IMR-90 (cell line): Measurements from ENCODE around the gene TATDN2. TPM values are rescaled to one million over a fixed set of nuclear protein-coding genes. Genes with fewer than 3 reads are reported as not detected.

Source experiments
- ATAC-seq: fragments of 200-7000 bp; cut with Tn5 transposase; 2 replicates; pipeline ENCODE4 v1.9.1; 2020; ENCODE audit warnings: low read depth, mild to moderate bottlenecking, moderate library complexity
- BruUV-seq: library from RNA; stranded (reverse); fragments of 400-500 nt; replicated peaks from 2 replicates; lab custom pipeline; 2021; lab: Mats Ljungman, UMichigan
- CTCF ChIA-PET: fragments of 300-600 bp; formaldehyde crosslinking; extraction: SDS; loops from one replicate; lab custom pipeline; 2021; ENCODE audit warnings: antibody characterized with exemption; lab: Yijun Ruan, JAX
- POLR2A ChIA-PET: fragments of 300-600 bp; sonication (Branson Sonifier 250); formaldehyde crosslinking; loops from one replicate; lab custom pipeline; 2022; ENCODE audit warnings: antibody characterized with exemption; ENCODE audit not compliant: unreplicated experiment; lab: Charles Lee
- DNase-seq: peaks from one replicate; pipeline ENCODE4 v3.0.0; 2013
- H2AFZ ChIP-seq: replicated peaks from 2 replicates; pipeline ENCODE3; 2013; ENCODE audit warnings: low read length, mild to moderate bottlenecking; ENCODE audit not compliant: poor library complexity
- H2AK5ac ChIP-seq: 2 replicates; pipeline ENCODE4 v1.6.1; 2013; ENCODE audit warnings: low read depth, low read length, inconsistent platforms
- H2AK9ac ChIP-seq: replicated peaks from 2 replicates; pipeline ENCODE3; 2013; ENCODE audit warnings: mild to moderate bottlenecking, low read depth, low read length, moderate library complexity; ENCODE audit not compliant: poor library complexity
- H2BK120ac ChIP-seq: 2 replicates; pipeline ENCODE4 v1.6.1; 2013; ENCODE audit warnings: low read depth, low read length, inconsistent platforms
- H2BK15ac ChIP-seq: 3 replicates; pipeline ENCODE4 v1.6.1; 2013; ENCODE audit warnings: low read depth, low read length, inconsistent platforms
- H2BK20ac ChIP-seq: 2 replicates; pipeline ENCODE4 v1.6.1; 2013; ENCODE audit warnings: low read depth, mild to moderate bottlenecking, inconsistent platforms, low read length, moderate library complexity
- H2BK5ac ChIP-seq: 2 replicates; pipeline ENCODE4 v1.6.1; 2013; ENCODE audit warnings: mild to moderate bottlenecking, low read depth, low read length, inconsistent platforms; ENCODE audit not compliant: poor library complexity, severe bottlenecking
- H3K14ac ChIP-seq: replicated peaks from 2 replicates; pipeline ENCODE4 v1.6.1; 2013; ENCODE audit warnings: low read depth, low read length, inconsistent platforms
- H3K18ac ChIP-seq: 2 replicates; pipeline ENCODE4 v1.6.1; 2013; ENCODE audit warnings: low read depth, low read length, control low read depth
- H3K23ac ChIP-seq: 2 replicates; pipeline ENCODE4 v1.6.1; 2013; ENCODE audit warnings: low read depth, low read length, inconsistent platforms
- H3K27ac ChIP-seq: 2 replicates; pipeline ENCODE4 v1.5.1; 2013; ENCODE audit warnings: mild to moderate bottlenecking, control low read depth, low read length; ENCODE audit not compliant: insufficient read depth
- H3K27me3 ChIP-seq: 2 replicates; pipeline ENCODE4 v1.6.1; 2013; ENCODE audit warnings: low read length; ENCODE audit not compliant: control insufficient read depth, insufficient read depth
- H3K36me3 ChIP-seq: 2 replicates; pipeline ENCODE4 v1.6.1; 2013; ENCODE audit warnings: low read length, mixed read lengths; ENCODE audit not compliant: control insufficient read depth, insufficient read depth
- H3K4ac ChIP-seq: 2 replicates; pipeline ENCODE4 v1.6.1; 2013; ENCODE audit warnings: low read depth, low read length, inconsistent platforms
- H3K4me1 ChIP-seq: 2 replicates; pipeline ENCODE4 v1.6.1; 2013; ENCODE audit warnings: low read length, mixed read lengths; ENCODE audit not compliant: control insufficient read depth, insufficient read depth
- H3K4me2 ChIP-seq: 2 replicates; pipeline ENCODE4 v1.6.1; 2013; ENCODE audit warnings: low read depth, mild to moderate bottlenecking, control low read depth, low read length, moderate library complexity
- H3K4me3 ChIP-seq: 2 replicates; pipeline ENCODE4 v1.5.1; 2013; ENCODE audit warnings: low read depth, mild to moderate bottlenecking, control low read depth, low read length, moderate library complexity; ENCODE audit not compliant: insufficient read depth
- H3K56ac ChIP-seq: 2 replicates; pipeline ENCODE4 v1.6.1; 2013; ENCODE audit warnings: low read length, inconsistent platforms; ENCODE audit not compliant: insufficient read depth; ENCODE audit errors: extremely low read depth
- H3K79me1 ChIP-seq, 2 experiments: 2 replicates each; pipeline ENCODE4 v1.6.1; 2013; ENCODE audit warnings: low read length in 2 of 2, inconsistent platforms in 1 of 2, low read depth in 1 of 2
- H3K9ac ChIP-seq: 2 replicates; pipeline ENCODE4 v1.6.1; 2013; ENCODE audit warnings: low read depth, low read length, control low read depth
- H3K9me1 ChIP-seq: 2 replicates; pipeline ENCODE4 v1.6.1; 2013; ENCODE audit warnings: low read length, inconsistent platforms; ENCODE audit not compliant: insufficient read depth
- H3K9me3 ChIP-seq: 2 replicates; pipeline ENCODE4 v1.6.1; 2013; ENCODE audit warnings: low read length; ENCODE audit not compliant: control insufficient read depth, insufficient read depth
- H4K20me1 ChIP-seq: 2 replicates; pipeline ENCODE4 v1.6.1; 2013; ENCODE audit warnings: low read length, inconsistent platforms; ENCODE audit not compliant: insufficient read depth
- H4K5ac ChIP-seq: 2 replicates; pipeline ENCODE4 v1.6.1; 2013; ENCODE audit warnings: mild to moderate bottlenecking, low read depth, low read length, control low read depth
- H4K8ac ChIP-seq, 2 experiments: 2 replicates each; pipeline ENCODE4 v1.6.1; 2013; ENCODE audit warnings: low read depth in 2 of 2, low read length in 2 of 2, control low read depth in 1 of 2, inconsistent platforms in 1 of 2
- H4K91ac ChIP-seq: 2 replicates; pipeline ENCODE4 v1.6.1; 2013; ENCODE audit warnings: low read depth, low read length, inconsistent platforms; ENCODE audit not compliant: insufficient read depth
- BHLHE40 ChIP-seq: fragments of 150-350 bp; IDR thresholded peaks from 2 replicates; pipeline ENCODE4 v1.6.1; 2016; ENCODE audit warnings: mild to moderate bottlenecking, low read depth, low read length
- CEBPB ChIP-seq: IDR thresholded peaks from 2 replicates; pipeline ENCODE4 v1.6.1; 2012; ENCODE audit warnings: low read depth, low read length, improper control_type of control experiment
- CHD1 ChIP-seq: IDR thresholded peaks from 2 replicates; pipeline ENCODE4 v1.6.1; 2012; ENCODE audit warnings: low read depth, low read length, improper control_type of control experiment
- CTCF ChIP-seq: conservative IDR thresholded peaks from 2 replicates; pipeline ENCODE4 v1.5.1; 2012; ENCODE audit warnings: mild to moderate bottlenecking, low read depth, low read length, improper control_type of control experiment
- ELK1 ChIP-seq: fragments of 150-350 bp; IDR thresholded peaks from 2 replicates; pipeline ENCODE4 v1.6.1; 2016; ENCODE audit warnings: low read depth, mild to moderate bottlenecking, low read length, moderate library complexity, borderline replicate concordance
- FOS ChIP-seq: fragments of 150-350 bp; IDR thresholded peaks from 2 replicates; pipeline ENCODE4 v1.6.1; 2016; ENCODE audit warnings: low read depth, low read length
- MAFK ChIP-seq: IDR thresholded peaks from 2 replicates; pipeline ENCODE4 v1.6.1; 2012; ENCODE audit warnings: low read depth, low read length, improper control_type of control experiment
- MAZ ChIP-seq: IDR thresholded peaks from 2 replicates; pipeline ENCODE4 v1.6.1; 2012; ENCODE audit warnings: low read depth, mild to moderate bottlenecking, low read length, improper control_type of control experiment, moderate library complexity, borderline replicate concordance
- MXI1 ChIP-seq: IDR thresholded peaks from 2 replicates; pipeline ENCODE4 v1.6.1; 2012; ENCODE audit warnings: low read depth, mild to moderate bottlenecking, low read length, moderate library complexity, borderline replicate concordance
- NFE2L2 ChIP-seq: fragments of 150-350 bp; IDR thresholded peaks from 2 replicates; pipeline ENCODE4 v1.6.1; 2016; ENCODE audit warnings: low read depth, mild to moderate bottlenecking, low read length
- POLR2A ChIP-seq: IDR thresholded peaks from 2 replicates; pipeline ENCODE4 v1.6.1; 2012; ENCODE audit warnings: mild to moderate bottlenecking, low read depth, low read length
- RAD21 ChIP-seq: IDR thresholded peaks from 2 replicates; pipeline ENCODE4 v1.6.1; 2012; ENCODE audit warnings: low read length, improper control_type of control experiment
- RCOR1 ChIP-seq: IDR thresholded peaks from 2 replicates; pipeline ENCODE4 v1.6.1; 2012; ENCODE audit warnings: mild to moderate bottlenecking, low read length, improper control_type of control experiment; ENCODE audit not compliant: insufficient replicate concordance
- RFX5 ChIP-seq: IDR thresholded peaks from 2 replicates; pipeline ENCODE4 v1.8.0; 2012; ENCODE audit warnings: low read depth, mild to moderate bottlenecking, low read length, moderate library complexity
- SMC3 ChIP-seq: fragments of 150-350 bp; IDR thresholded peaks from 2 replicates; pipeline ENCODE4 v1.6.1; 2016; ENCODE audit warnings: low read depth, mild to moderate bottlenecking, antibody characterized with exemption, low read length, moderate library complexity
- USF2 ChIP-seq: fragments of 150-350 bp; IDR thresholded peaks from 2 replicates; pipeline ENCODE4 v1.6.1; 2017; ENCODE audit warnings: mild to moderate bottlenecking, antibody characterized with exemption, low read length, low read depth
- WGBS, 2 experiments: methylation state at CpG; one replicate each; pipeline versions ENCODE4 v1.1.5 to v1.1.7; 2013; ENCODE audit warnings: missing lambda C conversion rate in 2 of 2; ENCODE audit not compliant: insufficient read length in 1 of 2; ENCODE audit errors: extremely low coverage in 2 of 2; 5-methylcytosine and 5-hydroxymethylcytosine counted together
- dilution Hi-C: fragments of 300-500 bp; cut with HindIII; formaldehyde crosslinking; loops from one replicate; pipeline ENCODE4 v1.14.3; 2018; ENCODE audit warnings: low sequenced_read_pairs; ENCODE audit not compliant: unreplicated experiment
- in situ Hi-C: fragments of 300-500 bp; cut with MboI; formaldehyde crosslinking; loops from 3 replicates; pipeline ENCODE4 v1.14.3; 2019; ENCODE audit warnings: low sequenced_read_pairs, inconsistent platforms, mixed read lengths
- intact Hi-C: fragments of 100-400 bp; cut with micrococcal nuclease; formaldehyde crosslinking; loops from 2 replicates; pipeline ENCODE4 v1.10.0; 2022
- polyA plus RNA-seq, 3 experiments: library from polyadenylated mRNA; depleted of rRNA; stranded (reverse); fragments of >200 nt; gene quantifications; 2 replicates each; pipeline ENCODE4 v1.2.3, GENCODE V29; 2012; ENCODE audit warnings: low replicate concordance in 1 of 3
- total RNA-seq: library from RNA; depleted of rRNA; stranded (reverse); fragments of >200 nt; gene quantifications from 2 replicates; pipeline ENCODE4 v1.2.3, GENCODE V29; 2012

TATDN2 gene
- total and polyA plus RNA-seq, 2 of the 4 experiments (the other 2 are of a cell fraction), result 9.0 to 18.8 TPM

GRCh38 chr3:10317311-10317960 is 69.2 kb downstream of the TATDN2 start:
- no peak for TF ChIP-seq MAZ
- TF ChIP-seq ELK1, result no peak
- no peak for TF ChIP-seq MAFK
- no peak for TF ChIP-seq CEBPB
- no peak for TF ChIP-seq RCOR1
- TF ChIP-seq CTCF, result no peak
- TF ChIP-seq USF2, result no peak
- no peak for TF ChIP-seq SMC3
- no peak for TF ChIP-seq POLR2A
- no peak for TF ChIP-seq NFE2L2
- no peak for TF ChIP-seq RAD21
- TF ChIP-seq FOS, result no peak
- TF ChIP-seq CHD1, result no peak
- TF ChIP-seq RFX5, result no peak
- no peak for TF ChIP-seq MXI1
- no peak for TF ChIP-seq BHLHE40
- dilution Hi-C loops, result no loop called here
- Histone ChIP-seq H4K91ac (no peak overlapping the region), H2AK9ac (no peak overlapping the region), H4K20me1 (peaks cover 63% of the 10 kb centered on the region), H3K4me1 (peaks cover 4% of the 10 kb centered on the region; the same call in 1 of the 2 replicates), H2BK120ac (no peak overlapping the region), H3K27ac (no peak overlapping the region), H2BK5ac (no peak overlapping the region), H2AFZ (no peak overlapping the region), H3K9me1 (peaks cover 13% of the 10 kb centered on the region), H3K4me3 (no peak overlapping the region), H3K79me1 (peaks cover 40 to 78% of the 10 kb centered on the region in 2 experiments), H3K9ac (no peak overlapping the region), H2BK20ac (no peak overlapping the region), H3K14ac (no peak overlapping the region), H4K5ac (no peak overlapping the region), H4K8ac (no peak overlapping the region), H3K9me3 (no peaks in the 10 kb centered on the region), H3K4me2 (no peak overlapping the region), H3K18ac (no peak overlapping the region), H3K23ac (no peak overlapping the region), H3K27me3 (no peaks in the 10 kb centered on the region), H2AK5ac (no peak overlapping the region), H3K56ac (no peak overlapping the region), H3K36me3 (peaks cover 56% of the 10 kb centered on the region), H3K4ac (no peak overlapping the region), H2BK15ac (no peak overlapping the region)
- ATAC-seq, result no peak
- in situ Hi-C loops, result no loop called here
- no CpG with 5 or more reads among the region's 4 CpGs for WGBS, 2 experiments
- CTCF ChIA-PET, result no interaction called here
- no peak for DNase-seq
- POLR2A ChIA-PET, result no interaction called here
- intact Hi-C loops, result no loop called here
- no TSS peak for BruUV-seq
